Endothelial cell of umbilical vein (primary cell): ENCODE measurements around the gene DPP10.

Experiments used
- CTCF ChIP-seq, 2 donors: IDR thresholded peaks; 1 replicate in 1 of 2; 2 replicates in 1 of 2; pipeline ENCODE4 v1.5.1; 2011; ENCODE audit warnings: low read length in 2 of 2, mild to moderate bottlenecking in 2 of 2, moderate library complexity in 2 of 2, control low read depth in 1 of 2, inconsistent platforms in 1 of 2, low read depth in 1 of 2; ENCODE audit not compliant: insufficient read depth in 1 of 2; ENCODE audit errors: extremely low read depth in 1 of 2
- EZH2 ChIP-seq: IDR thresholded peaks from 2 replicates; pipeline ENCODE4 v1.6.1; 2012; ENCODE audit warnings: borderline replicate concordance, low read depth, mild to moderate bottlenecking, moderate library complexity, low read length, inconsistent platforms; ENCODE audit not compliant: severe bottlenecking
- FOS ChIP-seq: IDR thresholded peaks from 2 replicates; pipeline ENCODE4 v1.6.1; 2011; ENCODE audit warnings: mild to moderate bottlenecking, low read length, moderate library complexity, borderline replicate concordance; ENCODE audit not compliant: insufficient read depth
- GATA2 ChIP-seq: IDR thresholded peaks from 2 replicates; pipeline ENCODE4 v1.7.0; 2011; ENCODE audit warnings: low read depth, mild to moderate bottlenecking, moderate library complexity, mixed read lengths, low read length; ENCODE audit not compliant: insufficient read length, insufficient read depth
- MAX ChIP-seq: IDR thresholded peaks from 2 replicates; pipeline ENCODE4 v1.6.1; 2011; ENCODE audit not compliant: insufficient read depth, insufficient read length
- MYC ChIP-seq: IDR thresholded peaks from one replicate; pipeline ENCODE4 v1.6.1; 2011; ENCODE audit warnings: mild to moderate bottlenecking, low read depth, low read length
- POLR2A ChIP-seq: IDR thresholded peaks from 2 replicates; pipeline ENCODE4 v1.6.1; 2012; ENCODE audit warnings: low read depth, mild to moderate bottlenecking, control low read depth, low read length
- POLR2AphosphoS5 ChIP-seq: IDR thresholded peaks from 2 replicates; pipeline ENCODE4 v1.6.1; 2012; ENCODE audit warnings: low read depth, mild to moderate bottlenecking, control low read depth, low read length, moderate library complexity; ENCODE audit not compliant: insufficient read depth

- TF ChIP-seq CTCF (IDR thresholded peaks at IDR 0.05; ENCODE audit: extremely low read depth in 1 of 2, insufficient read depth in 1 of 2, low read depth in 1 of 2, low read length in 2 of 2) (no peak), POLR2AphosphoS5 (no peak), MAX (no peak), FOS (no peak), EZH2 (no peak), POLR2A (no peak), GATA2 (no peak), MYC (no peak)
These were observed 1207.3 kb downstream of the DPP10 start for GRCh38 chr2:115649731-115650130.
